Fibroblast of the aortic adventitia (primary cell): ENCODE results near the gene USP2. TPM values are rescaled to one million over a fixed set of nuclear protein-coding genes. Genes with fewer than 3 reads are reported as not detected.
A peak's percentile ranks its signal among the peaks of the same experiment; 100 is the strongest.

Experiments
- DNase-seq: peaks from one replicate; pipeline ENCODE4 v3.0.0-alpha.2; 2010; ENCODE audit warnings: low read depth
- H3K4me3 ChIP-seq: 2 replicates; pipeline ENCODE4 v1.5.1; 2011; ENCODE audit warnings: low read depth, mild to moderate bottlenecking, control low read depth, low read length, moderate library complexity
- total RNA-seq: library from RNA; depleted of rRNA; stranded (reverse); fragments of >200 nt; gene quantifications from 2 replicates; pipeline ENCODE4 v1.2.3, GENCODE V29; 2012; ENCODE audit warnings: low replicate concordance
- TF ChIP-seq, protein P1 (sequence below): IDR thresholded peaks from 2 replicates; pipeline ENCODE4 v1.5.1; 2011; ENCODE audit warnings: mild to moderate bottlenecking, low read length, control low read depth, inconsistent platforms; ENCODE audit not compliant: insufficient read depth

The USP2 gene
- total RNA-seq, 1 donor: 0.36 TPM

DNA sequence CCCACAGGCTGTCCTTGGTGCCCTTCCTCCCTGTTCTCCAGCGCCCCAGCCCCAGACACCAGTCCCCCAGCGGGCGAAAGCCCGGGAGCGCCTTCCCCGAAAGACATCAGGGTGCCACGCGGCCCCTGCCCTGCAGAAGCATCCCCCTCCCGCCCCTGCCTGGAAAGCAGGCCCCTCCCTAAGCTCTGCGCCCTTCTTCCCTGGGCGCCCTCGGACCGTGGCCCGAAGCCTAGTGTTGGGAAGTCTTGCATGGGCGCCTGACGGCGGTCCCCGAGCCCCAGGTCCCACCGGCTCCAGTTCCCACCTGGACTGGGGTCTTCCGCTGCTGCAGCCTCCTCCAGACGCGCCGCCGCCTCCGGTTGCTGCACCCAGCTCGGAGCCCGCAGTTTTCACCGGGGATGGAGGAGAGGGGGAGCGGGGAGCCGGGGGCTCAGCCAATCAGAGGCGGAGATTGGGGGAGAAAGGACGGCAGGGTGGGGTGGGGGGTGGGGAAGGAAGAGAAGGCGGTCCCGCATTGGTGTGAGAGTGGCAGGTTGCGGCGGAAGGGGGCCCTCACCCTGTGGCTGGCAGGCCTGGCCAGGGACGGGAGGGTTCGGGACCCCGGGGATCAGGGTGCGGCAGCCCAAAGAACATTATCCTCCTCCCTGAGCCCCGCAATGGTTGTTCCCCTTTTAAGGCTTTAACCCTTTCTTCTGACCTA lies 41.5 kb upstream of the USP2 start, which contains the start of gene THY1:
Gene THY1 (minus strand): TSS at position 364 of the 700 bp plus-strand sequence. CDS start 2,267 bp downstream, outside the sequence.
- TF ChIP-seq, protein P1, sequence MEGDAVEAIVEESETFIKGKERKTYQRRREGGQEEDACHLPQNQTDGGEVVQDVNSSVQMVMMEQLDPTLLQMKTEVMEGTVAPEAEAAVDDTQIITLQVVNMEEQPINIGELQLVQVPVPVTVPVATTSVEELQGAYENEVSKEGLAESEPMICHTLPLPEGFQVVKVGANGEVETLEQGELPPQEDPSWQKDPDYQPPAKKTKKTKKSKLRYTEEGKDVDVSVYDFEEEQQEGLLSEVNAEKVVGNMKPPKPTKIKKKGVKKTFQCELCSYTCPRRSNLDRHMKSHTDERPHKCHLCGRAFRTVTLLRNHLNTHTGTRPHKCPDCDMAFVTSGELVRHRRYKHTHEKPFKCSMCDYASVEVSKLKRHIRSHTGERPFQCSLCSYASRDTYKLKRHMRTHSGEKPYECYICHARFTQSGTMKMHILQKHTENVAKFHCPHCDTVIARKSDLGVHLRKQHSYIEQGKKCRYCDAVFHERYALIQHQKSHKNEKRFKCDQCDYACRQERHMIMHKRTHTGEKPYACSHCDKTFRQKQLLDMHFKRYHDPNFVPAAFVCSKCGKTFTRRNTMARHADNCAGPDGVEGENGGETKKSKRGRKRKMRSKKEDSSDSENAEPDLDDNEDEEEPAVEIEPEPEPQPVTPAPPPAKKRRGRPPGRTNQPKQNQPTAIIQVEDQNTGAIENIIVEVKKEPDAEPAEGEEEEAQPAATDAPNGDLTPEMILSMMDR: no peak
- peak within 1 kb of the TSS; percentile 82 for H3K4me3 ChIP-seq
- peak; percentile 61 for DNase-seq

DNA sequence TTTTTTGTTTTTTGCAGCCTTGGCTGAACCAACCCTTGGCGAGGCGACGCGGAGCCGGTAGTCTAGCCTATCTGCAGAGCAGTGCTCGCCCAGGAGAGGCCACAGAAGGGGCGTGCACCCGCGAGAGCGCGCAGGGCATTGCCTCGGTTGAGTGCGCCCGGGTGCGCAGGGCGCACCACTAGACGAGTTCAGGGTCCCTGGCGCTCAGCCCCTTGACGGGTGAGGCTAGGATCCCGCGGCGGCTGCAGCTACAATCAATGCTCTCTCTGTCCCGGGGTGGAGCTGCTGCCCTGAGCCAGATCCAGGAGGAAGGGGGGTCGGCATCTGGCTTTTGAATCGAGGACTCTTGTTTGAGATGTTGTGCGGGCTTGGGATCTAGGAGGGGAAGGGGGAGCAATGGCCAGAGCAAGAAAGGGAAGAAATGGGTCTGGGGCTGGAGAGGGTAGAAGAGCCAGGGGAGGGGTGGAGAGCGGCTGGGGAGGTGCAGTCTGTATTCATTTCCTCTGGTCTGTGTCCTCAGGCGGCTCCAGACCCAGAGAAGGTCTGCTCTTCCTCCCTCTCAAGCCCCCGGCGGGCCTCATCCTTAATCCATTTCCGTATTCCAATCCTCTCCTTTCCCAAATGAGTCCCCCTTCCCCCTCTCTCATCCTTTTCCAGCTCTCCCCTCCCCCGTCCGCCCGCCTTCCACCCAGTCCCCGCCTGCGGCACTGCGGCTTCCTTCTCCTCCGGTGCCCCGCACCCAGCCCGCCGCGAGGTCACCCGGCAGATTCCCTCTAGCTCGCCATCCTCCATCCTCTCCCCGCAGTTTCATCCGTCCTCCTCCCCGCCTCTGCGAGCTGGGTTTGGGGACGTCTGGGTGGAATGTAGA lies 40.7 kb upstream of the USP2 start:
- peak; percentile 50 for DNase-seq
- peak overlapping the region; percentile 82 for H3K4me3 ChIP-seq
- TF ChIP-seq, protein P1: no peak

DNA sequence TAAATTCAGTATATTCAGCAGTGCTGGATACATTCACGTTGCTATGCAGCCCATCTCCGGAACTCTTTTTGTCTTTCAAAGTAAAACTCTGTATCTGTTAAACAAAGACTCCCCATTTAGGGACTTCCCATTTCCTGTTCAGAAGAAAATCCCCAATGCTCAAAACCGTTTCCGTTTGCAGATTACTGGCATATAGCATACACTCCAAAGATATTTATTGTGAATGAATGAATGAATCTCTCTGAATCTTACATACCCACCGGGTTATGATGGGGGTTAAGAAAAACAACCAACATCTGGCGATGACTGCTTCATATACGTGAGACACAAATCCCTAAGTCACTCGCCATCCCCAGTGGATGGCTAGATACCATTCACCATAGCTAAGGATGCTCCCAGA lies 39.9 kb upstream of the USP2 start:
- TF ChIP-seq, protein P1: no peak
- H3K4me3 ChIP-seq: peak overlapping the region; percentile 82
- peak; percentile 18 for DNase-seq

DNA sequence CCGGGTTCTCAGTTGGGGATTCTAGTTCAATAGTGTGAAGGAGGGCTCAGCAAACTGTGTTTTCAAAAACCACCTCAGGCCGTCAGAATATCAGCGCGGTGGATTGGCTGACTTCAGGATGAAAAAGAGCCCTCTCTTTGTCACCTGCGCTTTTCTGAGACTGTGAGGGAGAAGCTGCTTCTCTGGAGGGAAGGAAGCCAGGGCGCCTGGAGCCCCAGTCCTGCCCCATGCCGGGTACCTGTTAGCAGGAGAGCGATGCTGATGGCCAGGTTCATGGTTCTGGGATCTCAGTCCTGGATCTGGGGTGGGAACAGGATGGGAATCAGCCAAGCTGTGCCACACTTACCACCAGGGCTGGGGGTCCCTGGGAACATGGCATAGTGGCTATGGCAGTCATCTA lies 39.1 kb upstream of the USP2 start:
- TF ChIP-seq, protein P1: no peak
- peak overlapping the region; percentile 82 for H3K4me3 ChIP-seq
- no peak for DNase-seq

DNA sequence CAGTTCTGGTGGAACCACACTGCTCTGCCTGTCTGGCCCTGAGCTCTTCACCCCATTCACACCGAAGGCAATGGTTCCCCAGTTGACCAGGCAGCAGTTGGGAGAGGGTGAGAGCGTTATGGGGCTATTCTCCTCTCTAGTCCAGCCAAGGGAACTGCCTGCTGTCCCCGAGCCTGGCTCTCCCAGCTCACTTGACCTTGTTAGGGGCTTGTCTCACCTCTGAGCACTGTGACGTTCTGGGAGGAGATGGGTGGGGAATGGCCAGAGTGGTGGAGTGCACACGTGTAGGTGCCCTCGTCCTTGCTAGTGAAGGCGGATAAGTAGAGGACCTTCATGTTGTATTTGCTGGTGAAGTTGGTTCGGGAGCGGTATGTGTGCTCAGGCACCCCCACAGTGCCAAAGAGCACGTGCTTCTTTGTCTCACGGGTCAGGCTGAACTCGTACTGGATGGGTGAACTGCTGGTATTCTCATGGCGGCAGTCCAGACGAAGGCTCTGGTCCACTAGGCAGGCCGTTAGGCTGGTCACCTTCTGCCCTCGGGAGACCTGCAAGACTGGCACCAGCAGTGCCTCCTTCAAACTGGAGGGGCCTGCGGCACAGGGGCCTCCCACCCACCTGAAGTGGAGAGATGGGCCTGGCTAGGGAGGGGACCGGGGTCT lies 38.5 kb upstream of the USP2 start:
- no peak for DNase-seq
- TF ChIP-seq, protein P1: no peak
- no peak overlapping the region for H3K4me3 ChIP-seq

DNA sequence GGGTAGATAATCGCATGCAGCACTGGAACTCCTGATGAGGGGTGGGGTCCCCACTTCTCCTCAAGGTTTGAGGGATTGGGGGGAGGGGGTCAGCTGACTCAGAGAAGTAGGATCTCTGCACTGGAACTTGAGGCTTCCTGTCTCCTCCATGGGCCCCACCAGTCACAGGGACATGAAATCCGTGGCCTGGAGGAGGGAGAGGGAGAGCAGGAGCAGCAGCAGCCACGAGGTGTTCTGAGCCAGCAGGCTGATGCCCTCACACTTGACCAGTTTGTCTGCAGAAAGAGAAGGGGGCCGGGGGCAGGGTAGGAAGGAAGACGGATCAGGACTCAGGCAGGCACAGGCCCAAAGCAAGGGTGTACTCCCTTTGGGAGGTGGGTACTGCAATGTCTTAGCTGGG lies 37.8 kb upstream of the USP2 start:
- no peak overlapping the region for H3K4me3 ChIP-seq
- TF ChIP-seq, protein P1: no peak
- DNase-seq: no peak
